Right cardiac atrium (tissue), 5 donors: ENCODE results near the gene ABCC3. TPM values are rescaled to one million over a fixed set of nuclear protein-coding genes. Genes with fewer than 3 reads are reported as not detected.
"Not testable (repeated sequence)": the region's sequence is repeated elsewhere in the genome, so short reads cannot be mapped to it uniquely, and the experiment has no call there.

Source experiments
- ATAC-seq, 2 donors: fragments of 200-7000 bp; cut with Tn5 transposase; one replicate each; pipeline versions ENCODE4 v1.8.0 to v1.9.1; 2020; ENCODE audit warnings: moderate library complexity in 2 of 2, mild to moderate bottlenecking in 1 of 2
- DNase-seq, 3 donors: peaks; one replicate each; pipeline ENCODE4 v3.0.0-alpha.2; 2020
- H3K27ac ChIP-seq: one replicate; pipeline ENCODE4 v1.5.1; 2013; ENCODE audit warnings: mild to moderate bottlenecking, low read length, control low read depth, moderate library complexity
- H3K27me3 ChIP-seq: one replicate; pipeline ENCODE4 v1.6.1; 2013; ENCODE audit not compliant: control insufficient read depth, insufficient read depth
- H3K4me1 ChIP-seq: one replicate; pipeline ENCODE4 v1.6.1; 2013; ENCODE audit warnings: low read length; ENCODE audit not compliant: control insufficient read depth, insufficient read depth
- H3K4me3 ChIP-seq: one replicate; pipeline ENCODE4 v1.5.1; 2013; ENCODE audit warnings: low read length, control low read depth
- H3K9me3 ChIP-seq: one replicate; pipeline ENCODE4 v1.6.1; 2013; ENCODE audit warnings: low read length; ENCODE audit not compliant: control insufficient read depth
- WGBS: extraction: QIAGEN DNeasy Blood & Tissue Kit; methylation state at CpG from one replicate; pipeline ENCODE4 v1.1.7; 2013; 5-methylcytosine and 5-hydroxymethylcytosine counted together
- intact Hi-C, 4 donors: fragments of 100-400 bp; cut with DNase I; formaldehyde crosslinking; loops; one replicate each; pipeline versions ENCODE4 v1.11.0 to v1.14.0; 2022 to 2023
- polyA plus RNA-seq: library from polyadenylated mRNA; stranded (reverse); fragments of 200-250 nt; gene quantifications from one replicate; pipeline ENCODE4 v1.2.3, GENCODE V29; 2013
- total RNA-seq, 4 donors: library from RNA; stranded (reverse); fragmentation: NEBNext Ultra II Directional; extraction: Animal tissue kit (Norgen Biotek cat#: 25700); gene quantifications; one replicate each; pipeline ENCODE4 v1.2.1, GENCODE V29; 2021
- donor health status: healthy with polysubstance abuse.
- donor health status: DM: no; HTN: yes; CAD: no.
- donor health status: DM: no; HTN: no; CAD: no.
- donor health status: DM: no; HTN: yes; CAD: no; lungs with severe emphysema.
- donor health status: DM: yes; HTN: yes; CAD: no.

ABCC3 gene
- total and polyA plus RNA-seq, 5 donors: 1.2 to 5.9 (median 2.1) TPM

DNA sequence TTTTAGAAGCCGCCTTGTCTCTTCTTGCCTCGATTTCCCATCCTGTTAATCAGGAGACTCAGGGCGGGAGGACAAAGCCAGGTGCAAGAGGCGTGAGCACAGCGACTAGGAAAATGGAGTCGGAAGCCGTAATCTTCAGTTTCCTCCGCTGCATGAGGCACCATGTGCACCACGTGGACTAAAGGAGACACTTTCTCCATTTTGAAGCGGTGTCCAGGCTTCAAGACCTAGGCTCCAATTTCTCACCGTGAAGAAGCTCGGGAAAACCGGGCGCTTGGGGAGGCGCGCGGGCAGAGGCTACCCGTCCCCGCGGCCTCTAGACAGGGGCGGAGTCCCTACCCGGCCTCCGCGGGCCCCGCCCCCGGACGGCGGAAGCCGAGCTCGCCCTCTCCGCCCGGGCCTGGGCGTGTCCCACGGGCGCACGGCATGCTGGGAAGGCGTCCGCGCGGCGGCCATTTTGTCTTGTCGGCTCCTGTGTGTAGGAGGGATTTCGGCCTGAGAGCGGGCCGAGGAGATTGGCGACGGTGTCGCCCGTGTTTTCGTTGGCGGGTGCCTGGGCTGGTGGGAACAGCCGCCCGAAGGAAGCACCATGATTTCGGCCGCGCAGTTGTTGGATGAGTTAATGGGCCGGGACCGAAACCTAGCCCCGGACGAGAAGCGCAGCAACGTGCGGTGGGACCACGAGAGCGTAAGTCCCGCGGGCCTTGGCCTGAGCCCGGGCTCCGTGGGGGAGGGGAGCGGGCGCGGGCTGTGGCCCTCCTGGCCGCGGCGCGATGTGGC is 84.7 kb downstream of the ABCC3 start, which contains the start of gene LUC7L3:
Gene LUC7L3, plus strand, starts transcription at position 460 of the 780 bp plus-strand sequence. Its CDS starts 130 bp downstream, at position 590.
- peak within 1 kb of the TSS; percentile 86 for H3K4me3 ChIP-seq
- intact Hi-C loops: no loop called here
- H3K4me1 ChIP-seq: peaks cover 4% of the 10 kb centered on the region
- H3K27ac ChIP-seq: peak within 1 kb of the TSS; percentile 97
- peak; percentile 98 to 99 for ATAC-seq
- 2% methylated on average over 76 of the region's 76 CpGs for WGBS
- H3K27me3 ChIP-seq: no peaks in the 10 kb centered on the region
- DNase-seq: peak; percentile 94 to 98 (median 97)
- no peaks in the 10 kb centered on the region for H3K9me3 ChIP-seq

DNA sequence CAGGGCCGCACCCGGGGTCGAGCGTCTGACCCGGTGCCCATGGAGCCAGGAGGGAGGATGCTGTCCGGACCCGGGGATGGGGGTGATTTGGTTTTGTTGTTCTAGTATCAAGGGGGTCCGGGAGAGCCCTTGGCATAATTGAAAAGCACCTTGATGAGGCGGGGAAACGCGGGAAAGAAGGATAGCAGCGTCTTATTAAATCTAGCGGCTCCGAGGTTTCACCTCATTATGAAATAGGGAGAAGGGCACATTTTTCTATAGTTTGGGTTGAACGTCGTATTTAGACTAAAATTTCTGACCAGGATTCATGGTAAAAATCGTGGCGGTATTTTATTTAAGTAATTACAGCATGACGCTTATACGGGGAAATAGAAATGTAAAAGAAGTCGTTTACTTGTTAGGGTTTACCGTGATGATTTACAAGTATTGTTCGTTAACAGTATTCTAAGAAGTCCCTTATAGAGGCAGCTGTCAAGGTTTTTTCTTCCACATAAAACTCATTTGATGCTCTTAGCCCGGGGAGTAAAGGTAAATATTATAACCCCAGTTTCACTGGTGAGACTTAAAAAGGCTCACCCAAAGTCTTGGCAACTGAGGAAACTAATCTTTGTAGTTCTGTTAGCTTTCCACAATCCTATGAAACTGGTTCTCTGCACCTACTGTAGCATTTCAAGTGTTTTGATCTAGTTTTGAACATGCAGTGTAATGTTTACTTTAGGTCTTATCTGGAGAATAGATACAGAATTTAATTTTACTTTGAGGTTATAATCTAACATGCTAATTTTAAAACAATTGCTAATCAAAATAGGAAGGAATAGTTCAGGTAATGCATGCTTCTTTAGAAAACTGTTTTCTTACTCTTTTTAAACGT is 85.5 kb downstream of the ABCC3 start:
- H3K27ac ChIP-seq: peak overlapping the region; percentile 97
- DNase-seq (no peak), ATAC-seq (no peak)
- H3K4me1 ChIP-seq: peaks cover 4% of the 10 kb centered on the region
- H3K27me3 ChIP-seq: no peaks in the 10 kb centered on the region
- no peaks in the 10 kb centered on the region for H3K9me3 ChIP-seq
- intact Hi-C loops: no loop called here
- peak overlapping the region; percentile 86 for H3K4me3 ChIP-seq
- WGBS: under 1% methylated on average over 25 of the region's 25 CpGs

DNA sequence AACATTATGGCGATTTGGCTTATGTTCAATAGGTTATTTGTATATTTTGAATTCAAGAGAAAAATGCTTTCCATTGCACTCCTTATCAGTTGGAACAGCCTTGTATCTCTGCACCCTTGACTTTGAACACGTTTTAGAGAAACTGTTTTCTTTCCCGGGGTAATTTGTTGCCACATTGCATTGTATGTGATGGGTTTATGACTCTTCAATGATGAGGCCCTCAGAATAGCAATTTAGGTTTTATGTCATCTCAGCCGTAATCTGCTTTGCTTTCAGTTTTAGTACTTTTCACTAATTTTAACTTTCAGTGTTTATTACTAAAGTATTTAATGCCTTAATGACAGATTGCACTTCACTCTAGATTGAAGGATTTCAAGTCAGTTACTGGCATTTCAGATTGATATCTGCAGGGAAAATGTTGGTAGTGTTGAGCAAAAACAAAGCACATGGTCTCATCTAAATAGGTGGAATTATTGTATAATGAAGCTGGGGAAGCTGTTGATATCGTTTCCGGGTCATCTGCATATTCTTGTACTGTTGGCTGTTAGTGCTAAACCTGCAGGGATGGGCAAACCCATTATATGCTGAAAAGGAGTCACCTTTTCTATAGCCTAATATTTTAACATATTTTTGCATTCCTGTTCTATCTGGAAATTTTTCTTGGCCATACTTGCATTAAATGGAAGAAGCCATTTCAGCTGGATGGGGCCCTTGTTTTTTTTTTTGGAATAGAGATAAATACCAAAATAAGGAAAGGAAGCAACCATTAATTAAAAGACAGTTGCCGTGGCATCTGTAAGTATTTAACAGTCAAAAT is 86.7 kb downstream of the ABCC3 start:
- no peaks in the 10 kb centered on the region for H3K27me3 ChIP-seq
- DNase-seq: no peak
- ATAC-seq: no peak
- 4% methylated on average over 7 of the region's 7 CpGs for WGBS
- peak overlapping the region; percentile 86 for H3K4me3 ChIP-seq
- intact Hi-C loops: no loop called here
- peaks cover 10% of the 10 kb centered on the region for H3K4me1 ChIP-seq
- no peak overlapping the region for H3K27ac ChIP-seq
- no peaks in the 10 kb centered on the region for H3K9me3 ChIP-seq

DNA sequence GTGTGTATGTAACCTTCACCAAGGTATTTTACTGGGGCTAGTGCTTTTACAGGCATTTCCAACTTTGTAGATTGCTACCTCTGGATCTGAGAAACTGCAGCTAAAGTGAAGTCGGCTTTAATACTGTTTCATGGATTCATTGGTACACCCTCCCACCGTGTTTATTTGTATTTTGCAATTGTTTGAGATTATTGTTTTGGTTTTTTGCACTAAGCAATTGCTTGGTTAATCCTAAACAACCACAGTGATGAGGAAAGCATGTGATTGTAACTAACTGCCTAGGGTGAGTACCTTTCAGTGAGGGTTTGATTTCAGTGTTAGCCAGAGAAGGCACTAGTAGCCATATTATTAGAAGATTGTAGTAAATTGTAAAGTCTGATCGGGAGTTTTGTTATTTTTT is 88.1 kb downstream of the ABCC3 start:
- H3K9me3 ChIP-seq: no peaks in the 10 kb centered on the region
- no peak overlapping the region for H3K27ac ChIP-seq
- ATAC-seq (no peak), DNase-seq (no peak)
- peak overlapping the region; percentile 12 for H3K4me3 ChIP-seq
- H3K4me1 ChIP-seq: peaks cover 10% of the 10 kb centered on the region
- 47% methylated on average over 3 of the region's 3 CpGs for WGBS
- no peaks in the 10 kb centered on the region for H3K27me3 ChIP-seq
- intact Hi-C loops: no loop called here

DNA sequence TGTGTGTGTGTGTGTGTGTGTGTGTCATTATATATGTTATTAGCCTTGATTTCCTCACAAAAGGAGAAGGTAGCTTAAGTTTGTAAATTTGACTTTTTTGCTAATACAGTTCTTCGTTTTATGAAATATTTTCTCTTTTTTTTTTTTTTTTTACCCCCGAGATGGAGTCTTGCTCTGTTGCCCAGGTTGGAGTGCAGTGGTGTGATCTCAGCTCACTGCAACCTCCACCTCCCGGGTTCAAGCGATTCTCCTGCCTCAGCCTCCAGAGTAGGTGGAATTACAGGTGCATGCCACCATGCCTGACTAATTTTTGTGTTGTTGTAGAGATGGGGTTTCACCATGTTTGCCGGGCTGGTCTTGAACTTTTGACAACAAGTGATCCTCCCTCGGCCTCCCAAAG is 89.9 kb downstream of the ABCC3 start:
- DNase-seq, H3K27me3 ChIP-seq, H3K4me3 ChIP-seq, H3K27ac ChIP-seq, H3K9me3 ChIP-seq, intact Hi-C loops, ATAC-seq: not testable (repeated sequence)
- 98% methylated on average over 6 of the region's 6 CpGs for WGBS
- H3K4me1 ChIP-seq: peaks cover 11% of the 10 kb centered on the region

DNA sequence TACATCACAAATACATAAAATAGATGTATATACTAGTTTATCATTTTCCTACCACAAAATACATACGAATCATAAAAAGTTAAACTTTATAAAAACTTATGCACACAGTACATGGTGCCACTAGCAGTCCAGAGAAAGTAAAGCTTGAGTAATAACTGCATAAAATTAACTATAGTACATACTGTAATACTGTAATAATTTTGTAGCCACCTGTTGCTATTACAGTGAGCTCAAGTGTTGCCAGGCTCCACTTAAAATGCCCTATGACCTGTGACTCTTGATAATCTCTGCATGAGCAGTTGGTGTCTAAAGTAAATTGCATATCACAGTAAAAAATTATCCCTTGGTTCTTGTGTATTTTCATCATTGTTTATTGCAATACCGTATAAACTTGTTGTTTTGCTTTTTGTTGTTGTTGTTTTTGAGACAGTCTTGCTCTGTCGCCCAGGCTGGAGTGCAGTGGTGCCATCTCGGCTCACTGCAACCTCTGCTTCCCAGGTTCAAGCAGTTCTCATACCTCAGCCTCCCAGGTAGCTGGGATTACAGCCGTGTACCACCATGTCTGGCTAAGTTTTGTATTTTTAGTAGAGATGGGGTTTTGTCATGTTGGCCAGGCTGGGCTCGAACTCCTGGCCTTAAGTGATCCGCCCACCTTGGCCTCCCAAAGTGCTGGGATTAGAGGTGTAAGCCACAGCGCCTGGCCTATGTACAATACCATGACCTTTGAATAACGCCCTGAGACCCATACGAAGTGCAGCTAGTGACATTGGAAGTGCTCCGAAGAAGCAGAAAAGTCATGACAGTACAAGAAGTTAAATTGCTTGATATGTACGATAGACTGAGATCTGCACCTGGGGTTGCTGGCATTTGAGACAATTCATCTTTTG is 91.3 kb downstream of the ABCC3 start:
- no peak for DNase-seq
- 75% methylated on average over 12 of the region's 12 CpGs for WGBS

DNA sequence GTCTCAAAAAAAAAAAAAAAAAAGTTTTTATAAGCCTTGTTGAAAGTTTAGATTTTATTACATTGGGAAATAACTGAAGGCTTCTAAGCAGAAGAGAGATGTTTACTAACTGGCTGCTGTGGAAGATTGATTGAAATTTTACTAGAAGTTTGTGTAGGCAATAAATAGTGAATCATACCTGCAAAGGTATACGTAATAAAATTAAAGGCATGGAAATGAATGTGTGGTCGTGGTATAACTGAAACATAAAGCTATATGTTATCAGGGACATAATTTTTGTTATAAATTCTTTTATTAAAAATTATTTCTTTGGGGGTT is 93.4 kb downstream of the ABCC3 start:
- Histone ChIP-seq H3K27me3 (no peaks in the 10 kb centered on the region), H3K4me1 (peaks cover 21% of the 10 kb centered on the region), H3K9me3 (no peaks in the 10 kb centered on the region), H3K27ac (no peak overlapping the region), H3K4me3 (no peak overlapping the region)
- ATAC-seq (no peak), DNase-seq (no peak)
- WGBS: 85% methylated on average over 2 of the region's 2 CpGs
- intact Hi-C loops: no loop called here

More for the DNA sequence above, 91.3 kb downstream of the ABCC3 start:
- H3K4me1 ChIP-seq: peaks cover 17% of the 10 kb centered on the region
- H3K27me3 ChIP-seq: no peaks in the 10 kb centered on the region
- H3K9me3 ChIP-seq: no peaks in the 10 kb centered on the region
- no peak overlapping the region for H3K27ac ChIP-seq
- ATAC-seq: no peak
- intact Hi-C loops: no loop called here
- H3K4me3 ChIP-seq: no peak overlapping the region

DNA sequence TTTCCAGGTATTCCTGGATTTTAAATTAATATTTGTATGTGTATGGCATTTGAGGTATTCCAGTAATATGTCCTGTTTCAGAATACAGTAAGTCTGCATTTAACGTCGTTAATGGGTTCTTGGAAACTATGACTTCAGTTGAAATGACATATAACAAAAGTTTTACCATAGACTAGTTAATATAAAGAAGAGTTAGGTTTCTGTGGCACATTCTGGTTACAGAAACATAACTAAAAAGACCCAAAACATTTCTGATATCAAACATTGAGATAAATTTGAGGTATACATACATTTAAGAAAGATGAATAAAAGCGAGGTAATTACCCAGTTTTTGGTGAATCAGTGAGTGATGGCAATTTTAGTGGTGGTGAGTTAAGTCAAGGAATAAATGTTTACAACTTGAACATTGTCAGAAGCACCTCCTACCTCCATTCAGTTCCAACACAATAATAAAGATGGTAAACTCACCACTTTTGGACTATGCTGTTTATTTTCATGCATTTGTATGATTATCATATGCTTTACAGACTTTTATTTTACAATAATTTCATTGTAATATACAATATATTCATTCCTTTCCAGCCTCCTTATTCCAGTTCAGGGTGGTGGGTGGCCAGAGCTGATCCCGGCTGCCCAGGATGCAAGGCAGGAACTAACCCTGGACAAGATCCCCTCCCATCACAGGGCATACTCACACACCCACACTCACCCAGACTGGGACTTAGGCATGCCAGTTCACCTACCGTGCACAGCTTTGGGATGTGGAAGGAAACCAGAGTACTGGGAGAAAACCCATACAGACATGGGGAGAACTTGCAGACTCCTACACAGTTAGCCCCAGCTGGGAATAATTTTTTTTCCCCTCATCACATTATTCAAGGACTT is 94.4 kb downstream of the ABCC3 start:
- no peaks in the 10 kb centered on the region for H3K9me3 ChIP-seq
- no peaks in the 10 kb centered on the region for H3K27me3 ChIP-seq
- intact Hi-C loops: no loop called here
- peaks cover 19% of the 10 kb centered on the region for H3K4me1 ChIP-seq
- ATAC-seq (peak in 1 of 2 donors; percentile 25), DNase-seq (no peak)
- no peak overlapping the region for H3K4me3 ChIP-seq
- WGBS: 65% methylated on average over 5 of the region's 5 CpGs
- no peak overlapping the region for H3K27ac ChIP-seq

DNA sequence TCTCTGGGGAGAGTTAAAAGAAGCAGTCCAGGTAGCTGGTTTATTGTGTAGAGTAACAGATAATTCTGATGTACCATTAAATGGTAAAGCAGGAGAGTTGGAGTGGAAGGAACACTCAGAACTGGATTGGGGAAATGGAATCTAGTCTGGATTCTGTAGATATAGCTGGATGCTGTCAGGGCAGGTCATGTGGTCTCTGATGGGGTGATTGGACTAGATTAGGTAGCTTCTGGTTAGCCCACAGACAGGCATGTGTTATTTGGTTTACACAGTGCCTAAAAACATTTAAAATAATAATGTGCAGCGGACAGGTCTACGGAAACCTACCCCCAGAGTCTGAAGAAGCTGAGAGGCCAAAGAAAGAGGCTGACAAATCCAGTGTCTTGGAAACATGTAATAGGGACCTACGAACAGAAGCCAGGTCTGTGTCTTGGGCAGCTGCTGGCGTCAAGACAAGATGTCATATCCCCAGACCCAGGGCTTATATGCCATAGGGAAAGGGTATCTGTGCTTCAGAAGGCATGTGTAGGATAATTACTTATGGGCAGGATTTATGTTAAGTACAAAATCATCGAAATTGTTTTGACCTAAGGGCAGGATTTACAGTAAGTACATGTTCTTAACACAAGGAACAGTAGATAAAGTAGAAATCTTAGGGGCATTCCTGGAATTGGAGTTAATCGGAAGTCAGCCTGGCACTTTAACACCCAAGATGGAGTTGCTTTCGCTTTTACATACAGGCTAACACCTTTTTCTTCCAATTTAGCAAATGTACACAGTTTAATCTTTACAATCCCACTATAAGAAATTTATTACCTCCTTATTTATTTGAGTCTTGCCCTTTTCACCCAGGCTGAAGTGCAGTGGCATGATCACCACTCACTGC is 97.1 kb downstream of the ABCC3 start:
- intact Hi-C loops: no loop called here
- ATAC-seq: peak in 1 of 2 donors; percentile 15
- no peak overlapping the region for H3K4me3 ChIP-seq
- DNase-seq: no peak
- H3K27me3 ChIP-seq: no peaks in the 10 kb centered on the region
- H3K27ac ChIP-seq: peak overlapping the region; percentile 48
- WGBS: 72% methylated on average over 7 of the region's 7 CpGs
- peaks cover 13% of the 10 kb centered on the region for H3K4me1 ChIP-seq
- no peaks in the 10 kb centered on the region for H3K9me3 ChIP-seq
